Measurements from ENCODE around the gene SYT1.

GRCh38 chr12:78994168-78994791 is 129.7 kb downstream of the SYT1 start:
- TF ChIP-seq CTCF (IDR thresholded peaks at IDR 0.05 in 8 of 11, conservative IDR thresholded peaks at IDR 0.05 in 3 of 11) (no peak), POLR2AphosphoS5 (IDR thresholded peaks at IDR 0.05) (no peak), POLR2A (IDR thresholded peaks at IDR 0.05) (no peak)
